Measurements from ENCODE around the gene JSRP1. TPM values are rescaled to one million over a fixed set of nuclear protein-coding genes. Genes with fewer than 3 reads are reported as not detected.

Gene JSRP1
- total RNA-seq, 1 donor from 2014 or later = not detected

GRCh38 chr19:2228157-2229030 lies 27.8 kb downstream of the JSRP1 start:
- no peak for FAIRE-seq
- peaks cover 30% of the 10 kb centered on the region for H3K36me3 ChIP-seq (ENCODE audit: control insufficient read depth, insufficient read depth, low read length)

GRCh38 chr19:2227415-2228156 lies 28.6 kb downstream of the JSRP1 start:
- peaks cover 24% of the 10 kb centered on the region for H3K36me3 ChIP-seq (ENCODE audit: control insufficient read depth, insufficient read depth, low read length)
- TF ChIP-seq CTCF (IDR thresholded peaks at IDR 0.05; ENCODE audit: insufficient read depth, low read length, severe bottlenecking) = no peak
- FAIRE-seq (no peak), DNase-seq (ENCODE audit: low read depth) (no peak)
- H3K4me3 ChIP-seq (ENCODE audit: low read depth, low read length) = no peak overlapping the region
- H3K27me3 ChIP-seq (ENCODE audit: control insufficient read depth, insufficient read depth, low read length) = no peaks in the 10 kb centered on the region

More at GRCh38 chr19:2228157-2229030, 27.8 kb downstream of the JSRP1 start:
- Histone ChIP-seq H3K4me3 (ENCODE audit: low read depth, low read length) (no peak overlapping the region), H3K27me3 (ENCODE audit: control insufficient read depth, insufficient read depth, low read length) (no peaks in the 10 kb centered on the region)
- no peak for TF ChIP-seq CTCF (IDR thresholded peaks at IDR 0.05; ENCODE audit: insufficient read depth, low read length, severe bottlenecking)
- no peak for DNase-seq (ENCODE audit: low read depth)

- TF ChIP-seq CTCF (IDR thresholded peaks at IDR 0.05; ENCODE audit: insufficient read depth, low read length, severe bottlenecking) = no peak
- FAIRE-seq (no peak), DNase-seq (ENCODE audit: low read depth) (no peak)
- Histone ChIP-seq H3K4me3 (ENCODE audit: low read depth, low read length) (no peak overlapping the region), H3K36me3 (ENCODE audit: control insufficient read depth, insufficient read depth, low read length) (peaks cover 24% of the 10 kb centered on the region), H3K27me3 (ENCODE audit: control insufficient read depth, insufficient read depth, low read length) (no peaks in the 10 kb centered on the region)
These were observed 29.3 kb downstream of the JSRP1 start for GRCh38 chr19:2226840-2227360.

GRCh38 chr19:2226051-2226839 lies 30.0 kb downstream of the JSRP1 start:
- no peak for DNase-seq (ENCODE audit: low read depth)
- Histone ChIP-seq H3K4me3 (ENCODE audit: low read depth, low read length) (no peak overlapping the region), H3K36me3 (ENCODE audit: control insufficient read depth, insufficient read depth, low read length) (peaks cover 29% of the 10 kb centered on the region), H3K27me3 (ENCODE audit: control insufficient read depth, insufficient read depth, low read length) (no peaks in the 10 kb centered on the region)
- FAIRE-seq = no peak
- no peak for TF ChIP-seq CTCF (IDR thresholded peaks at IDR 0.05; ENCODE audit: insufficient read depth, low read length, severe bottlenecking)

- DNase-seq (ENCODE audit: low read depth) (no peak), FAIRE-seq (no peak)
- H3K36me3 ChIP-seq (ENCODE audit: control insufficient read depth, insufficient read depth, low read length) = peaks cover 31% of the 10 kb centered on the region
- H3K4me3 ChIP-seq (ENCODE audit: low read depth, low read length) = no peak overlapping the region
- no peak for TF ChIP-seq CTCF (IDR thresholded peaks at IDR 0.05; ENCODE audit: insufficient read depth, low read length, severe bottlenecking)
- no peaks in the 10 kb centered on the region for H3K27me3 ChIP-seq (ENCODE audit: control insufficient read depth, insufficient read depth, low read length)
These were observed 30.7 kb downstream of the JSRP1 start for GRCh38 chr19:2225415-2226050.

All from bronchial epithelial cell (primary cell).